NCI-H526 treated with DMSO at 0.1 percent for 48 hours (cell line): ENCODE data around the gene FAM43B.

Source experiments
- DNase-seq: peaks from one replicate; lab custom pipeline; 2025; lab: John Stamatoyannopoulos, UW

FAM43B gene

DNA sequence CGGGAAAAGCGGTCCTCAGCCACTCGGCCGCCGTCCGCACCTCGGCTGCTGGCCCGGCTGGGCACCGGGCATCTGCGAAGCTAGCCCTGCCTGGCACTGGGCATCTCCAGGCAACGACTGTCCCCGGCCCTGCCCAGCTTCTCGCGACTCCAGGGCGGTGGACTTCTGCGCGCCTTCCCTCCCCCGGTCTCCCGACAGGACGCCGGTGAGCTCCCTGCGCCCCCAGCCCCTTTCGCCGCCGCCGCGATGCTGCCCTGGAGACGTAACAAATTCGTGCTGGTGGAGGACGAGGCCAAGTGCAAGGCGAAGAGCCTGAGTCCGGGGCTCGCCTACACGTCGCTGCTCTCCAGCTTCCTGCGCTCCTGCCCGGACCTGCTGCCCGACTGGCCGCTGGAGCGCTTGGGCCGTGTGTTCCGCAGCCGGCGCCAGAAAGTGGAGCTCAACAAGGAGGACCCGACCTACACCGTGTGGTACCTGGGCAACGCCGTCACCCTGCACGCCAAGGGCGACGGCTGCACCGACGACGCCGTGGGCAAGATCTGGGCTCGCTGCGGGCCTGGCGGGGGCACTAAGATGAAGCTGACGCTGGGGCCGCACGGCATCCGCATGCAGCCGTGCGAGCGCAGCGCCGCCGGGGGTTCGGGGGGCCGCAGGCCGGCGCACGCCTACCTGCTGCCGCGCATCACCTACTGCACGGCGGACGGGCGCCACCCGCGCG, 514 bp downstream of the FAM43B start:
- no peak for DNase-seq

DNA sequence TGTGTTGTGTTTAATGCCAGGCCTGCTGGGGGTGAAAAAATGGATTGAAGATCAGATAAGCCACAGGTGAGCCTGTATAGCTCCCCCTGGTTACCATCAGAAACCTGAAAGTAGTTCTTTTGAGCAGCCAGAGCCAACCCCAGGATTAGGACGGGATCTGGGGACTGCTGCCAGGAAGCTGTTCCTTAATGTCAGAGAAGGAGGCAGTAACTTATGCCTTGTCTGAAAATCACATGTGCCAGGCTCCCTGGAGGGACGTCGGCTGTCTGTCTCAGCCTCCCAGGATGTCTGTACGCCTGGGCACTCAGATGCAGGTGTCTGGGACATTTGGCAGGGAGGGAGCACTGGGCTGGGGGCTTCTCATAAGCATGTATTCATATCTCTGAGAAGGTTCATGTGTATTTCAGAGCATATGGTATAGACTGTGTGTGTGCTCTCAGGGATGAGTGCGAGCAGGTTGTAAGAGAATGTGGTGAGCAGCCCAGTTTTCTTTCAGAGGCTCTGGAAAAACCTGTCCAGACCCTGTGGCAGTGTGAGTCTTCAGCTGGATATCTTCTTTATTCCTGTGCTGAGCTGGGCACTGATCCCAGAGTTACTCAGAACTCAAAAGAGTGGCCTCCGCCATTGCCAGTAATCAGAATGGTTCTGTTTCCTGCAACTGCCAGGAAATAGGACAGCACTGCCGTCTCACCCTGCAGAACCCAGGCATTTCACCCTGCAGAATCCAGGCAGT, 2.8 kb downstream of the FAM43B start:
- DNase-seq, result no peak

DNA sequence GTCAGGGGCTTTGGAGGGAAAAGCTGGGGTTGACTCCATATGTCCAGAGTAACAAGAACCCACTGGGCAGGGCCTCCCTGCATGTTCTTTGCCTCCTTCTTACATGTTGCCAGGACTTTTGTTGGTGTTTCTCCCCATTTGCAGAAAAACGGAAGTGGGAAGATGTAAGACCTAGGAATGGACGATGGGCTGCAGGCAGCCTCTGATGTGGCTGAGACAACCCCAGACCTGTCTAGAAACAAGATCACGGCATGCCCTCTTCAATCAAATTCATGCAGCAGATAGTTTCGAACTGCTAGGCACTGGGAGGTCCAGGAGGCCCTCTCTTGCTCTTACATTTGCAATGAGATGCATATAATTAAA, 3.4 kb downstream of the FAM43B start:
- DNase-seq, result no peak

DNA sequence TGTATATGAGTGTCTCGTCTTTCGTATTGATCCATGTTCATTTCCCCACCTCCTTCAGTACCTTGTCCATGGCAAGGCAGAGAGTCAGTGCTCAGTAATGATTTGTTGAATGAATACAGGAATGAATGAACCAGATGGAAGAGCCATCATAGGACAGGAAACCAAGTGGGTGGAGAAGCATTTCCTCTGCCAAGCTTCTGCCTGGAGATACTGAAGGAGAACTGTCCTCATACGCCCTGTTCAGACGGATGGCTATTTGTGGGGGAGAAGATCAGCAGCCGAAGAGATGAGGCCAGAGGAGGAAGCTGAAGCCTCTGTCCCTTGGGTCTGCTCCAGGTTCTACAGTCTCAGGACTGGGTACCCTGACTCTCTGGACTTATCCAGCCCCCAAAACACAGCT, 5.8 kb downstream of the FAM43B start:
- DNase-seq, result no peak

DNA sequence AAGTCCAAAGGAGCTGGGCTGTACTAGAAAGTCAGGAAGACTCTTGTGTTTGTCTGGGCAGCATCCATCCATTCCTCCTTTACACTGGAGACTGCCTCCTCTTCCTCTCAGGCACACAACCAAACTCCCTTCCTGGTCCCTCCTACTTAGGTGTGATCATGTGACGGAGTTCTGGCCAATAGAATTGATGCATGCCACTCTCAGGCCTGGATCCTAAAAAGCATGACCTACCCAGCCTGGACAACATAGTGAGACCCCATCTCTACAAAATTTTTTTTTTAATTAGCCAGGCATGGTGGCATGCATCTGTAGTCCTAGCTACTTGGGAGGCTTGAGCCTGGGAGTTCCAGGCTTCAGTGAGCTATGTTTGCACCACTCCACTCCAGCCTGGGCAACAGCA, 8.6 kb downstream of the FAM43B start:
- no peak for DNase-seq

DNA sequence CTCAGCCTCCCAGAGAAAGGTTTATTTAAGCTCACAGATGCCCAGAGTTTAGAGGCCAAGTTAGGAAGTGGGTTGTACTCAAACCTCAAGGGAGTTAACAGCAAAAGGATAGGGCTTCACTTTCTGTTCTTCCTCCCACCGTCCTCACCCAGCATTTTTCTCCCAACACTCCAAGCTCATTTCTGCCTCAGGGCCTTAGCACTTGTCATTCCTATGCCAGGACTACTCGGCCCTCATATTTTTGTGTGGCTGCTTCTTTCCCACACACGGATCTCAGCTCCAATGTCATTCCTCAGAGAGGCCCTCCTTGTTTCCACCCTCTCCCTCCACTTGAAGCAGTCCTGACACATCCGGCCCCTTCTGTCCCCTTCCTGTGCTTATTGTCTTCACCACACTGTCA, 12.9 kb downstream of the FAM43B start:
- DNase-seq, result no peak

DNA sequence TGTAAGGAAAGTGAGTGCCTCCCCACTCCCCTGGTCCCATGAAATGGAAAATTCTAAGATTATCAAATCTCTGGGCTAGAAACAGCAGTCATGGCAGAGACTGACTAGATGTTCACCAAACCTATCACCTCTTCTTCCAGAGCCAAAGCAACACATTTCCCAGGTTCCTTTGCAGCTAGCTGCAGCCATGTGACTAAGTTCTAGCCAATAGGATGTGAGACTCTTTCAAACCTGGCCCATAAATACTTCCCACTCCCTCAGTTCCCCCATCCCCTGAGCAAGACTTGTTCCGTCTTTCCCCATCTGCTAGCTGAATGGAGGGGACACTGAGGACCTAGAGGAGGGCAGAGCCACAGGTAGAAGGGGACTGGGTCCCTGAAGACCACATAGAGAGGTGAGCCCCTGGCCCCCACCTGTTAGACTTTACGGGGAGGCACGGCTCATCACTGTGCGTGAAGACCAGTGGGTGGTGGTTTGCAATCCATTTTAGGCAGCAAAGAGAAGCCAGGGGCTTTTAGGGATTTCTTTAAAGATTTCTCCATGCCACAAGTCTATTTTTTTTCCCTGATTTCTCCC, 17.2 kb downstream of the FAM43B start:
- no peak for DNase-seq

DNA sequence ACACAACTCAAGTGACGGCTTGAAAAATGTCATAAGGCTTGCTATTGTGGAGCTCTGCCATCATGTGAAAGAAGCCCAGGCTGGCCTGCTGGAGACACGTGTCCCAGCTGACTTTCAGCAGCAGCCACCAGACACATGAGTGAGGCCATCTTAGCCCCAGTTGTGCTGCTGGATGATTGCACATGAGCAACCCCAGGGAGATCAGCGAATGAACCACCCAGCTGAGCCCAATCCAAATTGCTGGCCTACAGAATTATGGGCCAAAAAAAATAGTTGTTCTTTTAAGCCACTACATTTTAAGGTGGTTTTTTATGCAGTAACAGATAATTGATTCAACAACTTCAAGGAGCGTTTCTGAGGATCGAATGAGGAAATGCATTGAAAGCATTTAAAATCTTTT, 19.1 kb downstream of the FAM43B start:
- DNase-seq, result no peak

DNA sequence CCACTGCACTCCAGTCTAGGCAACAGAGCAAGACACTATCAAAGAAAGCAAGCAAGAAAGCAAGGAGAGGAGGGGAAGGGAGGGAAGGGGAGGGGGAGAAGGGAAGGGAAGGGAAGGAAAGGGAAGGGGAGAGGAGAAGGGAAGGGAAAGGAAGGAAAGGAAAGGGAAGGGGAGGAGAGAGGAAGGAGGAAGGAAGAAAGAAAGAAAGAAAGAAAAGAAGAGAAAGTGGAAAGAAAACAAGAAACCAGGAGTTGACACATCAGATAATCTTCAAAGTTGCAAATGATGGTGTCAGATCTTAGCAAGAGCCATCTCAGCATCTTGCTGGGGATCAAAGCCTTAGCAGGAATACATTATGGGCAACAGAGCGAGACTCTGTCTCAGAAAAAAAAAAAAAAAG, 21.6 kb downstream of the FAM43B start:
- no peak for DNase-seq

DNA sequence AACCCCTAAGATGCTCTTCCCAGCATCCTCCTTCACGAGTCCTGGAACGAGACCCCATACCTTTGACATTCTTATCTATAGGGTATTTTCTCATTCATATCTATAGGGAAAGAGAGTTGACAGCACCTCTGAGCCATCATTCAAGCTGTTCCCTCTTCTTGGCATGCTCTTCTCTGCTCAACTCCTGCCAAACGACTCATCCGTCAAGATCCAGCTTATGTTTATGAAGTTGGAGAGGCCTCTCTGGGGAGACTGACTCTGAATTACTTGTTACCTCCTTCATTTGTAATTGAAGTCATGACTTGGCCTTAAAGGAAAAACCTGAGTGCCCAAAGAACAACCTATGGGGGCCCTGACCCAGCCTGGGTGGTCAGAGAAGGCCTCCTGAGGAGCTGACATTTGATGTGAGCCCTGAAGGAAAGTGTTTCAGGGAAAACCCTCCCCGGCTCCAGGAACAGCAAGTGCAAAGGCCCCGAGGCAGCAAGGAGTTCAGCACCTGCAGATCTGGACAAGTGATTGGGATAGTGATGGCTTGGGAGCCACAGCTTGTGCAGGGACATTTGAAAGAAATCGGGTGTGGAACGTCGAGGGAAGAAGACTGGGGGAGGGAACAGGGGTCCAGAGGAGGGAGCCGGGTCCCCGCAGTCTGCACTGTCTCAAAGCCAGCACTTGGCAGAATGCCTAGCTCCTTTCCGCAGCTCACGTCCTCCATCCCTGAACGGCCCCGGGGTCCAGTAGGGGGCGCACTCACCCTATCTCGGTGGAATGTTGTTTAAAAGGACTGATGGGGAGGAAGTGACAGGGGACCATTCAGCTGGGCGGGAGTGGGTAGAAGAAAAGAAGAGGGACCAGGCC, 22.5 kb downstream of the FAM43B start:
- DNase-seq, result no peak

DNA sequence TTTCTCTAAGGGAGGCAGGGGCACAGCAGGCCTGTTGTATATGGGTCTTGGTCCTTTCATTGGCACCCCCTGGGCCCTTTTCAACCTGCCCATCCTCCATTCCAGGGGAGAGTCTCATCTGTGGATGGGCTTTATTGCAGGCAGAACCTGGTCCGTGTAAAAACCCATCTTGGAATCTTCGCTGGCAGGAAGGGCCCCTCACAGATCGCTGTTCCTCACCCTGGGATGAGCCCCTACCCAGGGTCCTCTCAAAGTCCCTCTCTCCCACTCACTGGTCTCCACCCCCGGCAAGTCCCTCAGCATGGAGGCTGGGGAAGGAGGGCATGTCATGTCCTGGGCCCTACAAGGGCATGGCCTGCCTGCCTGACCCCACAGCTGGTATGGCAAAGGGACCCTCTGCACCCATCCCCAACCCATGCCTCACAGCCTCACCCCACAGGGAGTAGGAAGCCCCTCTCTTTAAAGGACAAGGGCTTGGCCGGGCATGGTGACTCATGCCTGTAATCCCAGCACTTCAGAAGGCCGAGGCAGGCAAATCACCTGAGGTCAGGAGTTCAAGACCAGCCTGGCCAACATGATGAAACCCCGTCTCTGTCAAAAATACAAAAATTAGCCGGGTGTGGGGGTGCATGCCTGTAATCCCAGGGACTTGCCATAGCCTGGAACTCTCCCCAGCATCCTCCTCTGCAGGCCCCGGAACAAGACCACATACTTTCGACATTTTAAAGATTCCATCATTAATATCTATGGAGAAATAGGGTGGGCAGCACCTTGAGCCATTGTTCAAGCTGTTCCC, 23.4 kb downstream of the FAM43B start:
- DNase-seq, result no peak

DNA sequence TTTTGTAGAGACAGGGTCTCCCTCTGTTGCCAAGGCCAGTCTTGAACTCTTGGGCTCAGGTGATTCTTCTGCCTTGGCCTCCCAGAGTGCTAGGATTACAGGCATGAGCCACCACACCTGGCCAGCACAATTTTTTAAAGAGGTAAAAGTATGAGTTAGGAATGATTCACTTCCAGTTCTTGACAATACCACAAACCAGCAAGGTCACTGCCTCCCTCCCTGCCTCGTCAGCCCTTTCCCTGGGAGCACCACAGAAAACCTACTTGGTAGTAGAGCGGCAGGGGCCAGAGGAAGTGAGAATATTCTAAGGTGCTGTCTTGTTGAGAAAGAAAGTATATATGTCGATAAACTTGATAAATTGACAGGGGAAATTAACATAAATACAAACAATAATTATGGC, 25.7 kb downstream of the FAM43B start:
- no peak for DNase-seq

DNA sequence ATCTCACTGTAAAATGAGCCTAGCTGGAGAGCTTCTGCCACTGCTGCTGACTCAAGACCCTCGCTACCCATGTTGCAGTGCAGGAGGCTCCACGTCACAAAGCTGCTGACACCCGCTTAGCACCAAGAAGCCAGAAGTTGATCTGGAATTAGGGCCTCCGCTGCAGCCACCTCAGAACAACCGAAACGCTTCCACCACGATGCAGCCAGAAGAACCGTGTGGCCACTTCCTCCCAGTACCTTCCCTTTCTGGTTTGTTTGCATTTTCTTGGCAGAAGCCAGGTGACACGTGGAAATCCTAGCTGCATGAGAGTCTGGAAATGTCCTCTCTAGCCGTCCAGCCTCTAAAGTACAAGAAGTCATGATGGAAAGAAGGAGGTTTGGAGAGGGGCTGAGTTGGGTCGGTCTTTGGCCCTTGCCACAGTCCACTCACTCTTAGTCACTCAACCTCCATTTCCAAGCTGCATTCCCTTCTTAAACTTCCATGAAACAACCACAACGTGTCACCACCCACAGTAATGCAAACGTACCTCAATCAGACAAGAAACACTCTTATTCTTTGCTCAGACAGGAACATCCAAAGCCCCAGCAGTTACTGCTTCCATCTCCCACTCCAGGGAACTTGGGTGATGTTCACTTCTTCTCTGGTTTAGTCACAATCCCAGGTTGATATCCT, 26.5 kb downstream of the FAM43B start:
- no peak for DNase-seq

DNA sequence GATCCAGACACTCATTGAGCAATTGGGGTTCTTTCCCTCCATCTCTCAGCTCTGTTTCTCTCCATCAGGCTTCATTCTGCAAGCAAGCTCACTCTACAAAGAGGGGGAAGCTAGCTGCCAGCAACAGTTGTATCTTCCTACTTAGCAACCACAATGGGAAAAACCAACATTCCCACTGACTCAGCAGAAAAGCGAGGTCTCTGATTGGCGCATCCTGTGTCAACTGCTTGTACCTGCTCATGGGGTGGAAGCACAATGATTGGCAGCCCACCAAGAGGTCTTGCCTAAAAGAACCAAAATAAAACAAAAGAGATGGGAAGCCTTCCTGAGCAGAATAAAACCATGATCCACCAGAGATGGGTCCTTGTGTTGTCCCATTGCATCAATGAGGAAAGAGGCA, 32.5 kb downstream of the FAM43B start:
- no peak for DNase-seq

DNA sequence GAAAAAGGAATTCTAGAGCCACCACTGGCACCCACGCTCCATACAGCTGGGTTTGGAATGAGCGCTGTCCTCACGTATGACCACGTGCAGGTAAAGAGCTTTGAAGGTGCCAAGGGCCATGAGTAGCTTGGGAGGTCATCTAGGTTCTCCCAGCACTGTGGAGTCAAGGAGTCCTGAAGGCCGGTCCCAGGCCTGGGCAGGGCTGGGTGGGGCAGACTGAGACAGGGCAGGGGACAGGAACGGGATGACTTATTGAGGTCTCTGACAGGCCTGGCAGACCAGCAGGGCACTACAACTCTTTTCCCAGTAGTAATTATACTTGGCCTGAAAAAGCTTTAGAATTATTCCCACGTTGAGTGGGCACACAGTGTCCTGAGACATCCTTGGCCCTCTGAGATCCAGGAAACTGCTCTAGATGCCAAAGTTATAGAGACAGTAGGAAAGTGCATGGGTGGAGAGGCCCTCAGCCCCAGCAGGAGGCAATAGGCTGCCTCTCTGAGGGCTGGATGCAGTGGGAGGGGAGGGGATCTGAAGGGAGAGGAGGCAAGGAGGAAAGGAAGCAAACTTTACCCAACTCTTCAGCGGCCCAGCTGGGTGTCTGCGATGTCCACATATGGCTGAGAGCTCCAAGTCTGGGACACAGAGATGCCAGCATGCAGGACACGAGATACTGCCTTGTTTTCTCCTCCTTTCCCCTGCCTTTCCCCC, 34.7 kb downstream of the FAM43B start:
- DNase-seq, result no peak

DNA sequence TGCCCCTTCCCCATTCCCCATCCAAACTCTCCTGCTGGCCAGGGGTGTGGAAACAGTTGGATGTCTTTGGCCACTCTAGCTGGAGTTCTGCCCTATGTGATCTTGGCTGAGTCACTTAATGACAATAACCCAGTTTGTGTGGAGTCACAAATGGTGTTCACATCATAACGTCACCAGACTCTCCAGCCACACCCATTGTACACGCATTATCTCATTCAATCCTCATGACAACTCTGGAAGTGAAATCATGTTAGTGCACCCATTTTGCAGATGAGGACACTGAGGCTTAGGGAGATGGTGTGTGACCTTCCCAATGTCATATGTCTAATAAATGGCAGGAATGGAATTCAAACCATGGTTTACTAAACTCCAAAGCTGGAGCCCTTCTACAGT, 35.3 kb downstream of the FAM43B start:
- no peak for DNase-seq

DNA sequence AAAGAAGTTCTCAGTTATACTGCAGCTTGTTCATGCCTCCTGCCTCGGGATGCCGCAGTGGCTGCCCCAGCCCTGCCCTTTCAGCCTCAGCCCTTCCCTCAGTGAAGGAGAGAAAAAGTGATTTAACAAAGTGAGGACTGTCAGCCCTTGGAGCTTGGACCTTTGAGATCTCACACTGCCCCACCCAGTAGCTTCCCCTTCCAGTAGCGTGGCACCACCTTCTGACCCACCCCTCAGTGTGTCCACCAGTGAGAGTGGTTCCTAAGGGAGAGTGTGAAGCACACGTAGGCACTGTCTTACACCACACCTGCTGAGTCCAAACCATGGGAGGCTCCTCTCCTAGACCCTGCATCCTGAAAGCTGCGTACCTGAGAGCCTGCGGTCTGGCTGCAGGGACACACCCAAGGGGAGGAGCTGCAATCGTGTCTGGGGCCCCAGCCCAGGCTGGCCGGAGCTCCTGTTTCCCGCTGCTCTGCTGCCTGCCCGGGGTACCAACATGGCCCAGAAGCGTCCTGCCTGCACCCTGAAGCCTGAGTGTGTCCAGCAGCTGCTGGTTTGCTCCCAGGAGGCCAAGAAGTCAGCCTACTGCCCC, 36.4 kb downstream of the FAM43B start, which contains the start of gene CDA:
Gene CDA, plus strand, starts transcription at position 464 of the 592 bp plus-strand sequence. Its CDS starts 33 bp downstream, at position 497.
- no peak for DNase-seq

DNA sequence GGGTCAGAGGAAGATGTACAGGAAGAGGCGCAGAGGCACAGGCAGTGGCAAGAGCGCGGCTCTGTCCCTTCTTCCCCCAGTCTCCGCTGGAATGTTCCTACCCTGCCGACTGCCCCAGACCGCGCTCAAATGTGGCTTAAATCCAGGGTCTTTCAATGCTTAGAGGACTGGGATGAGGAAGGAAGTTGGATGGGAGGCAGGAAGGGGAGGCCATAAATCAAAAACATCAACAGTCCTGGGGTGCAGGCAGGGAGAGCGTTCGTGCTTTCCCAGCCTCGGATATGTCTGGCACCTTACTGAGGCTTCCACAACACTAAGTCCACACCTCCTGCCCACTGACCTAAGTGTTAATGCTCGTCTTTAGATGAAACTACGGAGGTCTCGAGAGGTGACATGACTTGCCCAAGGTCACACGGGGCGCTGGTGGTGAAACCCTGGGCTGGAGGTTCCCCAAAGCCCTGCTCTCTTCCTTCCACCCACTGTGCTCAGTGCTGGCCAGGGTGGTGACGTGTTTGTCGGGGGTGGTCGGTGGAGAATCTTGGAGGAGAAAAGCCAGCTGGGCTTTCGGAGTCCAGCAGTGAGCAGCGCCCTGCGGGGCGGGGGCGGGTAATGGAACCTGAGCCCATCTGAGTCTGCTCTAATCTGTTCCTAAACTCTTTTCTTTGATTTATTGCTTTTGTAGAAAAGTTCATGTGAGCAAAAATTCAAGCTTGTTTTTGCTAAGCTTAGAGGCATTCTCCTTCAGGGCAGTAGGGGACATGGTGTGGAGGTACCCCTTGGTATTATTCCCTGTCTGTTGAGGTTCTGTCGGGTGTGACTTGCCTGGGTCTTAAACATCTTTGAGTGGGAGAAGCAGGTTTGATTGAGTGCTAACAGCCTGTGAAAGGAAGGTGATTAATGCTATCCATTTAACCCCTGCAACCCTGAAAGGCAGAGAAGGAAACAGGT, 37.2 kb downstream of the FAM43B start:
- no peak for DNase-seq

DNA sequence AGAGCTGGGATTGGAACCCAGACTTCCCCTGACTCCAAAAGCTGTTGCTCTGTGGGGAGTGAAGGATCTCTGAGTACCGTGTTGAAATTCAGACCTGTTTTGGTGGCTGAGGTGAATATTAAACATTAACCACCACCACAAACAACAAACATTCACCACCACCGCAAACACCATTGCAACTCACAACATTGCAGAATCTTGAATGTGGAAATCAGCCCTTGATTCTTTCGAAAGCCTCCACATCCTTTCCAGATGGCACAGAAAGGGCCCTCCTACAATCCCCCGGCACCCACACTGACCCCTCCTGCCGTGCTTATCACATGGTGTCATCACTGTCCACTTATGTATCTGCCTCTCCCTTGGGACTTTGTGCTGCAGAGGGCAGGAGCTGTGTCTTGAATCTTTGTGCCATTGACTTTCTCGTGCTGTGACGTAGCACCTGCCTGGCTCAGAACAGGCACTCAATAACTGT, 38.0 kb downstream of the FAM43B start:
- DNase-seq, result no peak
